GM18951 (cell line): ENCODE results near the gene TRPC3.

Source experiments
- POLR2A ChIP-seq: IDR thresholded peaks from 4 replicates; pipeline ENCODE4 v1.6.1; 2011; ENCODE audit warnings: mild to moderate bottlenecking; ENCODE audit not compliant: insufficient read length, insufficient read depth; ENCODE audit errors: extremely low read depth
- in situ Hi-C: fragments of 300-500 bp; cut with MboI; formaldehyde crosslinking; loops from one replicate; pipeline ENCODE4 v1.12.0; 2022; ENCODE audit warnings: low sequenced_read_pairs, mixed read lengths, inconsistent platforms; ENCODE audit not compliant: unreplicated experiment

The TRPC3 gene

DNA sequence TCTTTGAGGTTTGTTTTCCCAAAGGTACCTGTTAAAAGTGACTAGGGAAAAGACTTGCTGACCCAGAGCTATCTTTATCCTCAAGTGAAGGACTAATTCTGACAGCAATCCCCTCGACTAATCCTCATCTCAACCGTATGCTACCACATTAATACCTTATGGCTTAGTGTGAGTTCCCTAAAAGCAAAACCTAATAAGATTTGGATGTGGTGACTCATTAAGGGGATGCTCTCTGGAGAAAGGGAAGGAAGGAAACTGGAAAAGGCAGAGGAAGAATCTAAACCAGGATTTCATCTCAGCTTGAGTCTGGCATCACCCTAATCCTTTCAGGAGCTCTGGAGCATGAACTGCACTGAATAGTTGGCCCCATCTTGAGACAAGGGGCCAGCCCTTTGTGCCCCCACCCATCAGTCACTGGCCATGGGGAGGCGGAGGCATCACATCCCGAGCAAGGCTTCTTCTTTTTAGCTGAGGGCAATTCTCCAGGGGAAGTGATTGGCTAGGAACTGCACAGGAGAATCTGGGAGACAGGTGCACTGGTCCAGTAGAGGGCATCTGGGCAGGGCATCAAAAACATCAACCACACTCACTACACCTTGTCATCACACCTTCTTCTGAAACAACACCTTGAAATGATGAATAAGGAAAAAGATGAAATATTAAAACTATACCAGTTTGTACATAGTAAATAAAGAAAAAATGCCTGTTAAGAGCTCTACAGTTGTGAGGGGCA lies 74.7 kb downstream of the TRPC3 start:
- in situ Hi-C loops: no loop called here
- TF ChIP-seq POLR2A: no peak

GRCh38 chr4:121876070-121876469 lies 75.8 kb downstream of the TRPC3 start:
- in situ Hi-C loops: no loop called here
- TF ChIP-seq POLR2A: no peak

DNA sequence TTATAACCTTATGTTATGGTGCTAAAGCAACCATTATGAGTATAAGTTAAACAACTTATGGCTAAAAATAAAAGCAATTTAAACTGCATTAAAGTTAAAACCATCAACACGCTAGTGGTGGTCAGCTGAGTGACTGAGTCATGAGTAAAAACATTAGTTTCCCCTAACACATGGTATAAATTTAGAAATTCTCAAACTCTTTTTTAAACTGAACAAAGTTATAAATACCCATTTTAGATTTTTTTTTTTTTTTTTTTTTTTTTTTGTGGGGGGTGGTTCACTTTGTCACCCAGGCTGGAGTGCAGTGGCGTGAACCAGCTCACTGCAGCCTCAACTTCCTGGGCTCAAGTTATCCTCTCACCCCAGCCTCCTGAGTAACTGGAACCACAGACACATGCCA lies 76.2 kb downstream of the TRPC3 start:
- TF ChIP-seq POLR2A: no peak
- in situ Hi-C loops: no loop called here

- in situ Hi-C loops: no loop called here
These were observed 78.3 kb downstream of the TRPC3 start for GRCh38 chr4:121873604-121874003.

DNA sequence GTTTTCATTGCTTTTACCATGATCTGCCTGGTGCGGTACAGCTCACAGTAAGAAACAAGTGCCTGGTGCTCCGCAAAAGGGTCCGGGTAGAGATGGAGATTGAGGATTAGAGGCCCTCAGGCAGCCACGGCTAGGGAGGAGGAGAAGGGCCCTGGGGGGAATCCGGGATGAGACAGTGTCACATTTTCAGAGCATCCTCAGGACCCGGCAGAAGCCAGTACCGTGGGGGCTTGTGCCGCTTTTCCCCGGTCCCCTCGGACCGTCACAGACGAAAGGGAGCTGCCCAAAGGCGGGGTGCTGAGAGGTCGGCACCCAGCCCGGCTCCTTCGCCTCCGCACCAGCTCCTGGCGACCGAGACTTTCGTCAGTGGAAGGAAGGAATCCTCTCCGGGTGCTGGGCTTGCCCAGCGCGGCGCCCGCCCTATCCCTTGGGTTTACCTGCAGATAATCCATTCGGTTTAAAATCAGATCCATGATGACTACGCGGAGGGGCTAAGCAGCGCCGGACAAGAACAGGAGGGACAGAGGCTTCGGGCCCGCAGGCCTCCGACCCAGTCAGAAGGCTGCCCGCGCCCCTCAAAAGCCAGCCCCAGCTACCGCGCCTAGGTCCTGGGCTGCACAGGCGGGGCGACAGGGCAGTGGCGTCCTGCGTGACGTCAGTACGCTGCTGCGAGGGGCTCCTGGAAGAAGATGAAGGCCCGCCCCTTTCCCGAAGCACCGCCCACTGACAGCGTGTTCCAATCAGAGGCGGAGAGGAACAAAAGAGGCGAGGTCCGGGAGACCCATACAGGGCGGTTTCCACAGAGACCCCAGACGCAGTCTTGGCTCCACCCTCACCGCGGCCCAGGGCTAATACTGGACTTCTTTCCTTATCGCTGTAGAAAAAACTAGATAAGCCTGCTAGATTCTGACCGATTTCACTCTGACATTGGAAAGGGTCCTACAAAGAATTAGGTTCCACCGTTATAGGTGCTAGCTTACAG lies 81.7 kb downstream of the TRPC3 start, which contains the start of gene BBS7:
BBS7 (minus strand) TSS at position 634 of the 982 bp plus-strand sequence; CDS start at position 473, 161 bp downstream.
- peak; percentile 88 for TF ChIP-seq POLR2A
- in situ Hi-C loops: no loop called here

More at GRCh38 chr4:121873604-121874003, 78.3 kb downstream of the TRPC3 start:
- TF ChIP-seq POLR2A: no peak

DNA sequence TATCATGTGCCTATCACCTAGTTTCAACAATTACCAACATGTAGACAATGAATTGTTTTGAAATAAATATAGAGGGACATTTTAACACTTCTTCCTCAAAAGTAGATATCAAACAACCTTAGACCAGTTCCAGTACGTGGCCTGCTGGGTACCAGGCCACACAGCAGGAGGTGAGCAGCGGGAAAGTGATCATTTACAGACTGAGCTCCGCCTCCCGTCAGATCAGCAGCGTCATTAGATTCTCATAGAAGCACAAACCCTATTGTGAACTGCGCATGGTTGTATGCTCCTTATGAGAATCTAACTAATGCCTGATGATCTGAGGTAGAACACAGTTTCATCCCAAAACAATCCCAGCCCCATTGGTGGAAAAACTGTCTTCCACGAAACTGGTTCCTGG lies 88.1 kb downstream of the TRPC3 start:
- TF ChIP-seq POLR2A: no peak

DNA sequence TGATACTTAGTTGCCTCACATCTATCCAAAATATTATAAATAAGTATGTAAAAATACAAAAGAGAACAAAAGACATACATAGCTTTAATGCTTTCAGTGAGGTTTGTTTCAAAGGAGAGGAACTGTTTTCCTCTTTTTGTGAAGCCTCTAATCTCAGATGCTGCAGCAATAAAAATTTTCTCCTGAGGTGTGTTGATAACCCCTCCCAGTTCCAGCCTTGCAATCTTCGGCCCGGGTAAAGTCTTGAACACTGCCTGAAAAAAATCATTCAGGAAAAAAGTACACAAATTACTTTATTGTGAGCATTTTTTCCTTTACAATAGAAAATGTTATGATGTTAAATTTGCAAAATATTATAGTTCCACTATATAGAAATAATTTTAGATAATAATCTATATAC lies 90.4 kb downstream of the TRPC3 start:
- TF ChIP-seq POLR2A: no peak
- in situ Hi-C loops: no loop called here

More for the DNA sequence above, 88.1 kb downstream of the TRPC3 start:
- in situ Hi-C loops: no loop called here

DNA sequence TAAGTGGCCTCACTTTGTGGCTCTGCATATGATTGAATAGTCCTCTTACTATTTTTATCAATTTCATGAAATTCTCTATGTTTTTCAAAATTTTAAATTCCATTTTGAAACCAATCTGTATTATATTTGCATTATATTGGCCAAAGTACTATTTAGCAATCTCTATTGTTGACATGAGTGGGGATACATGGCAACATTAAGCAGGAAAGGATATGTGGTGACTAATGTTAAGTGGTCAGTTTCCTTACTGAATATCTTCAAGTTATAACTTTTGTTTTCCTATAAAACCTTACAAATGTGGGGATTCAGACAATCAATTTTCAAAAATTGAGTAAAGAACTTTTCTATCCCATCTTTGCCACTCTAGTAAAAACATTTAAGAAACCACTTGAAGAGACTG lies 91.7 kb downstream of the TRPC3 start:
- in situ Hi-C loops: no loop called here
- no peak for TF ChIP-seq POLR2A

DNA sequence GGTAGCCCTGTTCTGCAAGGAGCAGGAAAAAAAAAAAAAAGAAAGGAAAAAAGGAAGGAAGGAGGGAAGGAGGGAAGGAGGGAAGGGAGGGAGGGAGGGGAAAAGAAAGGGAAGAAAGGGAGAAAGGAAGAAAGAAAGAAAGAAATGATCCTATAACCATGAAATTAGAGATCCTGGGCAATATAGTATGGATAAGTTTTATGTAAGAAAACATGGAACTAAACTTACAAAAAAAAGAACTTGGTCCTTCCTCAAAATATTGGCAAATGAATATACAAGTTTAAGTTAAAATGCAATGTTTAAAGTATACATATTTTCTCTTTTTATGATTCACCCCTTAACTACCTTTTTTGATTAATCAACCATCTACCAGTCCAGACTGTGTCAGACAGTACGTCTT lies 100.5 kb downstream of the TRPC3 start:
- in situ Hi-C loops: no loop called here
- TF ChIP-seq POLR2A: no peak

DNA sequence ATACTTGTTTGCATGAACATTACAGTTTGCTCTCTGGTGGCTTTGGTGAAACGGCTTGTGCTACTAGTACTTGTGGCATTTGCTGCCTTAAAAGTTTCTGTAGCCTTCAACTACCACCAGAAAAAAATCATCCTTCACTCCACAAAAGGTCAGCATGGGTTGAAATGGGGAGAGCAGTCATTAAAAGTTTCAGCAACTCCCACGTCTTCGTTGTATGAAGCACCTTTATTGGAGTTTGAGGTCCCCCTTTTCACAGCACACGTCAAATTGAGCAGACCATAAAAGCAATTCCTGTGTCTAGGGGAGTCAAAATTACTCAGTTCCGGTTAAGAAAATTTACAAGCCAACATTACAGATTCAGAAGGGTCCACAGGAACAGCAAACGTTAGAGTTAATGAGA lies 105.2 kb downstream of the TRPC3 start:
- in situ Hi-C loops: no loop called here

DNA sequence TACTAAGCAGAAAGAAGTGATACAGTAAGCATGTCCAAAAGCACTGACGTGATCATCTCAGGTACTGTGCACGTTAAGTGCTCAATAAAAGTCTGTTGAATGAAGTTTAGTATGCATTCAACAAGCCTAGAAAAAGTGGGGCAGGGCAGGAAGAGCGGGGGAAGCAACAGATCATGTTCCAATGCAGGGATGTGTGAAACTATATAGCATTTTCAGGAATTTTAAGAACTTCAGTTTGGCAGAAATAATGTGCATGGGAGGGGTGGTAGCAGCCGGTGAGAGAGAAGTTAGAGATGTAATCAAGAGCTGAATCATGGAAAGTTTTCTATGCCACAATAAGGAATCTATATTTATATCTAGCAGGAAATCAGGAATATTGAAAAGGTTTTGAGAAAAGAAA lies 109.0 kb downstream of the TRPC3 start:
- TF ChIP-seq POLR2A: no peak
- in situ Hi-C loops: no loop called here

More for the DNA sequence above, 105.2 kb downstream of the TRPC3 start:
- TF ChIP-seq POLR2A: no peak

GRCh38 chr4:121838136-121838535 lies 113.7 kb downstream of the TRPC3 start:
- TF ChIP-seq POLR2A: no peak
- in situ Hi-C loops: no loop called here

GRCh38 chr4:121829511-121829910 lies 122.3 kb downstream of the TRPC3 start:
- in situ Hi-C loops: no loop called here
- TF ChIP-seq POLR2A: no peak
